GM23248 (cell line): Measurements from ENCODE around the gene UGP2.

Source experiments
- EZH2 ChIP-seq: fragments of 200-600 bp; sonication (generic); IDR thresholded peaks from 2 replicates; pipeline ENCODE4 v1.6.1; 2018; ENCODE audit warnings: antibody characterized with exemption, mild to moderate bottlenecking; ENCODE audit not compliant: insufficient read depth, poor library complexity, severe bottlenecking
- EZH2phosphoT487 ChIP-seq: fragments of 200-600 bp; sonication (generic); IDR thresholded peaks from 2 replicates; pipeline ENCODE4 v1.6.1; 2018; ENCODE audit warnings: antibody characterized with exemption, moderate library complexity, mild to moderate bottlenecking, low read depth; ENCODE audit not compliant: insufficient read depth

DNA sequence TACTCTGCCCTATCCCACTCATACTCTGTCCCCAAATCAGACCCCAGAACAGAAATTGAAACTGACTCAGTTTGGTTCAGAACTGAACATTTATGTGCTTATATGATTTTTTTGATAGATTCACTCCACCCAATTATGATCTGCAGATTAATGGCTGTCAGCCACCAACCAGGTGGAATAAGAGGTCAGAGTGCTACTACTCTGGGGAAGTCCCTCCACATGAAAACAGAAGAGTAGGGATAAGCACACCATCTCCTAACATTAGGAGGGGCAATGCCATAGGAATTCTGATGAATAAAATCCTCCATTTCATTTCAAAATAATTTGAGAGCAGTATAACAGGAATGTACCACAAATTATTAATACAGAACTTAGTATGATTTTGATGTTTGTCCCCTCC, 36.3 kb upstream of the UGP2 start:
- TF ChIP-seq EZH2 = no peak
- TF ChIP-seq EZH2phosphoT487 = no peak
